HEK293 (cell line): ENCODE results near the gene ADAMTS14.

Experiments used
- CTCF ChIA-PET: fragments of 350-600 bp; formaldehyde crosslinking; extraction: SDS; loops from one replicate; lab custom pipeline; 2021; ENCODE audit warnings: antibody characterized with exemption; lab: Yijun Ruan, JAX
- POLR2A ChIA-PET: fragments of 300-600 bp; formaldehyde crosslinking; extraction: SDS; loops from one replicate; lab custom pipeline; 2020; ENCODE audit warnings: antibody characterized with exemption, inconsistent platforms; lab: Yijun Ruan, JAX
- H3K27ac ChIP-seq: fragments of 200-500 bp; sonication (Bioruptor generic); 2 replicates; pipeline ENCODE4 v1.5.1; 2014; ENCODE audit warnings: low read depth, low read length, control low read depth, inconsistent platforms; ENCODE audit errors: extremely low read depth
- H3K36me3 ChIP-seq, 2 experiments: fragments of 200-500 bp in 1 of 2; sonication (Bioruptor generic) in 1 of 2; 1 replicate in 1 of 2; 2 replicates in 1 of 2; pipeline ENCODE4 v1.5.1; 2014 to 2017; ENCODE audit warnings: inconsistent platforms in 2 of 2, low read length in 2 of 2; ENCODE audit not compliant: control insufficient read depth in 2 of 2, insufficient read depth in 1 of 2
- H3K4me1 ChIP-seq: fragments of 200-500 bp; sonication (Bioruptor generic); 2 replicates; pipeline ENCODE4 v1.5.1; 2014; ENCODE audit warnings: mild to moderate bottlenecking, low read length, inconsistent platforms; ENCODE audit not compliant: control insufficient read depth, insufficient read depth
- H3K4me3 ChIP-seq: 2 replicates; pipeline ENCODE4 v1.5.1; 2011; ENCODE audit warnings: low read depth, mild to moderate bottlenecking, control low read depth, low read length, moderate library complexity
- H3K9me3 ChIP-seq: fragments of 200-500 bp; sonication (Bioruptor generic); 2 replicates; pipeline ENCODE4 v1.5.1; 2014; ENCODE audit warnings: low read depth, low read length, inconsistent platforms; ENCODE audit not compliant: control insufficient read depth, insufficient read depth
- HOXD13 ChIP-seq: sonication (generic); formaldehyde crosslinking; IDR thresholded peaks from 2 replicates; pipeline ENCODE4 v1.8.0; 2022; ENCODE audit warnings: missing genetic modification reagents, borderline replicate concordance
- KLF16 ChIP-seq: fragments of 450-650 bp; formaldehyde crosslinking; IDR thresholded peaks from 2 replicates; pipeline ENCODE4 v1.5.1; 2017; ENCODE audit warnings: missing biosample characterization, missing genetic modification characterization
- KLF9 ChIP-seq: fragments of 450-650 bp; formaldehyde crosslinking; IDR thresholded peaks from 2 replicates; pipeline ENCODE4 v1.5.1; 2016; ENCODE audit warnings: missing biosample characterization, missing genetic modification characterization, low read depth
- PBX3 ChIP-seq: sonication (generic); formaldehyde crosslinking; IDR thresholded peaks from 2 replicates; pipeline ENCODE4 v1.8.1; 2022; ENCODE audit warnings: mild to moderate bottlenecking, moderate library complexity, missing genetic modification reagents
- PRDM4 ChIP-seq: fragments of 450-650 bp; formaldehyde crosslinking; IDR thresholded peaks from 2 replicates; pipeline ENCODE4 v1.5.1; 2017; ENCODE audit warnings: missing biosample characterization, missing genetic modification characterization
- SP3 ChIP-seq: fragments of 450-650 bp; formaldehyde crosslinking; IDR thresholded peaks from 2 replicates; pipeline ENCODE4 v1.5.1; 2016; ENCODE audit warnings: missing biosample characterization, missing genetic modification characterization
- YY2 ChIP-seq: fragments of 450-650 bp; formaldehyde crosslinking; IDR thresholded peaks from 2 replicates; pipeline ENCODE4 v1.5.1; 2016; ENCODE audit warnings: missing biosample characterization, missing genetic modification characterization
- ZBTB26 ChIP-seq: fragments of 450-650 bp; formaldehyde crosslinking; optimal IDR thresholded peaks from 2 replicates; pipeline ENCODE3; 2016; ENCODE audit warnings: missing biosample characterization, mild to moderate bottlenecking, missing genetic modification characterization
- ZBTB6 ChIP-seq: fragments of 450-650 bp; formaldehyde crosslinking; IDR thresholded peaks from 2 replicates; pipeline ENCODE4 v1.5.1; 2017; ENCODE audit warnings: missing biosample characterization, missing genetic modification characterization
- ZFP3 ChIP-seq: fragments of 450-650 bp; formaldehyde crosslinking; IDR thresholded peaks from 2 replicates; pipeline ENCODE4 v1.5.1; 2016; ENCODE audit warnings: low read depth, missing biosample characterization, missing genetic modification characterization
- ZFP41 ChIP-seq: fragments of 450-650 bp; formaldehyde crosslinking; IDR thresholded peaks from 2 replicates; pipeline ENCODE4 v1.5.1; 2016; ENCODE audit warnings: missing biosample characterization, missing genetic modification characterization, borderline replicate concordance
- ZFP69B ChIP-seq: fragments of 450-650 bp; formaldehyde crosslinking; IDR thresholded peaks from 2 replicates; pipeline ENCODE4 v1.5.1; 2016; ENCODE audit warnings: missing biosample characterization, missing genetic modification characterization
- ZNF114 ChIP-seq: fragments of 450-650 bp; formaldehyde crosslinking; IDR thresholded peaks from 2 replicates; pipeline ENCODE4 v1.5.0; 2017; ENCODE audit warnings: missing biosample characterization, missing genetic modification characterization
- ZNF133 ChIP-seq: fragments of 450-650 bp; formaldehyde crosslinking; IDR thresholded peaks from 2 replicates; pipeline ENCODE4 v1.5.1; 2016; ENCODE audit warnings: missing biosample characterization, missing genetic modification characterization
- ZNF140 ChIP-seq: fragments of 450-650 bp; formaldehyde crosslinking; IDR thresholded peaks from 2 replicates; pipeline ENCODE4 v1.5.1; 2016; ENCODE audit warnings: missing biosample characterization, missing genetic modification characterization
- ZNF280D ChIP-seq: fragments of 450-650 bp; formaldehyde crosslinking; IDR thresholded peaks from 2 replicates; pipeline ENCODE4 v1.5.1; 2016; ENCODE audit warnings: missing biosample characterization, missing genetic modification characterization
- ZNF350 ChIP-seq: fragments of 450-650 bp; formaldehyde crosslinking; IDR thresholded peaks from 2 replicates; pipeline ENCODE4 v1.5.0; 2017; ENCODE audit warnings: missing biosample characterization, mild to moderate bottlenecking, missing genetic modification characterization
- ZNF366 ChIP-seq: fragments of 450-650 bp; formaldehyde crosslinking; conservative IDR thresholded peaks from 2 replicates; pipeline ENCODE4 v1.5.1; 2016; ENCODE audit warnings: missing biosample characterization, missing genetic modification characterization
- ZNF404 ChIP-seq: fragments of 450-650 bp; formaldehyde crosslinking; IDR thresholded peaks from 2 replicates; pipeline ENCODE4 v1.5.1; 2017; ENCODE audit warnings: missing biosample characterization, missing genetic modification characterization
- ZNF416 ChIP-seq: fragments of 450-650 bp; formaldehyde crosslinking; IDR thresholded peaks from 2 replicates; pipeline ENCODE4 v1.5.1; 2016; ENCODE audit warnings: missing biosample characterization, missing genetic modification characterization
- ZNF423 ChIP-seq: fragments of 450-650 bp; formaldehyde crosslinking; IDR thresholded peaks from 2 replicates; pipeline ENCODE4 v1.5.1; 2016; ENCODE audit warnings: missing biosample characterization, missing genetic modification characterization
- ZNF449 ChIP-seq: fragments of 450-650 bp; formaldehyde crosslinking; IDR thresholded peaks from 2 replicates; pipeline ENCODE4 v1.5.1; 2017; ENCODE audit warnings: missing biosample characterization, mild to moderate bottlenecking, missing genetic modification characterization, moderate library complexity
- ZNF549 ChIP-seq: fragments of 450-650 bp; IDR thresholded peaks from 2 replicates; pipeline ENCODE4 v1.5.1; 2018; ENCODE audit warnings: missing biosample characterization, missing genetic modification characterization, mild to moderate bottlenecking, inconsistent platforms, moderate library complexity
- ZNF670 ChIP-seq: fragments of 450-650 bp; formaldehyde crosslinking; IDR thresholded peaks from 2 replicates; pipeline ENCODE4 v1.5.1; 2016; ENCODE audit warnings: missing biosample characterization, missing genetic modification characterization, low read depth
- ZNF76 ChIP-seq: fragments of 450-650 bp; formaldehyde crosslinking; IDR thresholded peaks from 2 replicates; pipeline ENCODE4; 2016; ENCODE audit warnings: low read depth, missing biosample characterization, missing genetic modification characterization, borderline replicate concordance
- ZNF791 ChIP-seq: fragments of 450-650 bp; formaldehyde crosslinking; IDR thresholded peaks from 2 replicates; pipeline ENCODE4 v1.5.1; 2016; ENCODE audit warnings: missing biosample characterization, missing genetic modification characterization

The ADAMTS14 gene

GRCh38 chr10:70807556-70807955 is 135.2 kb downstream of the ADAMTS14 start:
- POLR2A ChIA-PET, result no interaction called here
- H3K9me3 ChIP-seq, result no peaks in the 10 kb centered on the region
- no peak for TF ChIP-seq ZBTB6 (tag by site-specific recombination)
- no peak for TF ChIP-seq ZNF404 (tag by site-specific recombination)
- TF ChIP-seq ZNF114, result no peak
- TF ChIP-seq ZNF366 (tag by site-specific recombination), result no peak
- TF ChIP-seq PRDM4 (tag by site-specific recombination), result no peak
- TF ChIP-seq ZNF350 (tag by site-specific recombination), result no peak
- no peak for TF ChIP-seq ZNF549 (tag by site-specific recombination)
- no peak for TF ChIP-seq ZNF423
- no peak for TF ChIP-seq ZFP69B
- no peak for TF ChIP-seq KLF16 (tag by site-specific recombination)
- TF ChIP-seq ZNF670 (tag by site-specific recombination), result no peak
- TF ChIP-seq ZNF791 (tag by site-specific recombination), result no peak
- no peak for TF ChIP-seq PBX3 (CRISPR knock-in tag)
- TF ChIP-seq ZNF280D (tag by site-specific recombination), result no peak
- TF ChIP-seq SP3, result no peak
- no peak for TF ChIP-seq ZNF76 (tag by site-specific recombination)
- TF ChIP-seq, all 188 proteins: peak for 0
- Histone ChIP-seq H3K4me3 (no peak overlapping the region), H3K36me3 (no peaks in the 10 kb centered on the region), H3K27ac (no peak overlapping the region), H3K4me1 (no peaks in the 10 kb centered on the region)
- CTCF ChIA-PET, result interaction anchor here (0.6 kb wide), 1 partner anchor 319 kb away, joined by 3 read pairs; no protein-coding TSS in a partner anchor

- Histone ChIP-seq H3K27ac (no peak overlapping the region), H3K9me3 (no peaks in the 10 kb centered on the region), H3K36me3 (no peaks in the 10 kb centered on the region), H3K4me1 (no peaks in the 10 kb centered on the region), H3K4me3 (no peak overlapping the region)
- ChIA-PET CTCF (interaction anchor here (0.7 kb wide), 1 partner anchor 250 kb away, joined by 3 read pairs; no protein-coding TSS in a partner anchor), POLR2A (interaction anchor here (0.6 kb wide), 1 partner anchor 112 kb away, joined by 3 read pairs; no protein-coding TSS in a partner anchor)
- TF ChIP-seq ZNF416 (tag by site-specific recombination) (no peak), ZNF140 (tag by site-specific recombination) (no peak), KLF9 (tag by site-specific recombination) (no peak), ZFP41 (no peak), ZNF449 (tag by site-specific recombination) (no peak), ZNF133 (tag by site-specific recombination) (no peak), ZBTB26 (tag by site-specific recombination) (no peak), HOXD13 (CRISPR knock-in tag) (no peak), ZFP3 (tag by site-specific recombination) (no peak), YY2 (tag by site-specific recombination) (no peak)
These were observed 136.8 kb downstream of the ADAMTS14 start for GRCh38 chr10:70809011-70809611.
